Neuron (in vitro differentiated cells): ENCODE data around the gene PDS5B.
"Not testable (repeated sequence)": the region's sequence is repeated elsewhere in the genome, so short reads cannot be mapped to it uniquely, and the experiment has no call there.

Source experiments
- H2AFZ ChIP-seq: one replicate; pipeline ENCODE4 v1.6.1; 2013; ENCODE audit warnings: low read depth, mild to moderate bottlenecking, inconsistent platforms, low read length, moderate library complexity
- H3K27me3 ChIP-seq: one replicate; pipeline ENCODE4 v1.6.1; 2013; ENCODE audit warnings: low read length; ENCODE audit not compliant: insufficient read depth
- H3K36me3 ChIP-seq: one replicate; pipeline ENCODE4 v1.6.1; 2013; ENCODE audit warnings: low read length; ENCODE audit not compliant: insufficient read depth
- H3K4me1 ChIP-seq: one replicate; pipeline ENCODE4 v1.6.1; 2013; ENCODE audit warnings: low read length; ENCODE audit not compliant: insufficient read depth
- H3K4me3 ChIP-seq: 2 replicates; pipeline ENCODE4 v1.5.1; 2013; ENCODE audit warnings: mild to moderate bottlenecking, low read length, moderate library complexity
- H3K9me3 ChIP-seq: one replicate; pipeline ENCODE4 v1.6.1; 2013; ENCODE audit warnings: low read length

The PDS5B gene

DNA sequence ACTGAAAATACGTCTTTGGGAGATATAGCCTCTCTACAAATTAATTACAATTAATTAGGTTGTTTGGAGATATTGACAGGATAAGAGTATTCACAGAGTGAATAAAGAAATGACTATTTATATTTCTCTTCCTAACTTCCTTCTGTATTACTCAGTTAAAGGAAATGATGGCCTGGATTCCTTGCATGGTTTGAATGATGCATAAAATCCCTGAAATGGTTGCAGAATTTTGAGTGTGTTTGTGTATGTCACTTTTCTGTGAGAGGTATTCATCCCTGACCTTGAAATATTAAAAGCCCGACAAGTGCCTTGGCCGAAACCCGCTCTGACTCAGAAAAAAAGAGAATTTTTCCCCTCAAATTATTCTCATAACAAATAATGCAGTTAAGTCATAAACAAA is 90.0 kb downstream of the PDS5B start:
- Histone ChIP-seq H2AFZ (no peak overlapping the region), H3K27me3 (no peaks in the 10 kb centered on the region), H3K4me3 (no peak overlapping the region), H3K36me3 (peaks cover 58% of the 10 kb centered on the region), H3K4me1 (no peaks in the 10 kb centered on the region), H3K9me3 (no peaks in the 10 kb centered on the region)

DNA sequence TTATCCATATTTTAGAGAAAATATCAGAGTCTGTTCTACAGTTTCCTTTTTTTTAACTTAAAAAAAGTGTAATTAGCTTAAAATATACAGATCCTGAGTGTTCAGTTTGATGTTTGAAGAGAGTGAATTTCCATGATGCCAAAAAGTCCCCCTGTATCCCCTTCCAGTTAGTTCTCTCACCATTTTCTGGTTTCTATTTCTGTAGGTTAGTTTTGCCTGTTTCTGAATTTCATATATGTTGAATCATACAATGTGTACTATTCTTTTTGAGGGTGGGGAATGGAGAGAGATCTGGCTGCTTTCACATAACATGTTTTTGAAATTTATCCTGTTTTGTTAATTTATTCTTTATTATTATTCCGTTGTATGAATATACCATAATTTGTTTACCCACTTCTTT is 95.9 kb downstream of the PDS5B start:
- Histone ChIP-seq H3K4me1 (no peaks in the 10 kb centered on the region), H3K9me3 (no peaks in the 10 kb centered on the region), H3K36me3 (peaks cover 46% of the 10 kb centered on the region), H3K27me3 (no peaks in the 10 kb centered on the region), H3K4me3 (no peak overlapping the region), H2AFZ (no peak overlapping the region)

DNA sequence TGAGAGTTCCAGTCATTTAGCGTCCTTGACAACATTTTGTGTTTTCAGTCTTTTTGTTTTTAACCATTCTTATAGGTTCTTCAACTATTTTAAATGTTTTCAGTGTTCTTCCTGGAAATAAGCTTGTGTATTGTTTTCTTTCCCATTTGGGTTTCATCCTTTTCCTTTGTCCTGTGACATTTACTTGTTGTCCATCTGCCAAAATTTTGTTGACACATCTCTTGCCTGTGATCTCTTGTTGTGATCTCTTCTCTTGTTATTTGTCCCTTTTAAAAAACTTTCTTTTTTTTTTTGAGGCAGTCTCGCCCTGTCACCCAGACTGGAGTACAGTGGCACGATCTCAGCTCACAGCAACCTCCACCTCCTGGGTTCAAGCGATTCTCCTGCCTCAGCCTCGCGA is 96.5 kb downstream of the PDS5B start:
- H3K27me3 ChIP-seq, result no peaks in the 10 kb centered on the region
- H3K36me3 ChIP-seq, result peaks cover 43% of the 10 kb centered on the region
- no peaks in the 10 kb centered on the region for H3K9me3 ChIP-seq
- no peaks in the 10 kb centered on the region for H3K4me1 ChIP-seq
- no peak overlapping the region for H2AFZ ChIP-seq
- no peak overlapping the region for H3K4me3 ChIP-seq

DNA sequence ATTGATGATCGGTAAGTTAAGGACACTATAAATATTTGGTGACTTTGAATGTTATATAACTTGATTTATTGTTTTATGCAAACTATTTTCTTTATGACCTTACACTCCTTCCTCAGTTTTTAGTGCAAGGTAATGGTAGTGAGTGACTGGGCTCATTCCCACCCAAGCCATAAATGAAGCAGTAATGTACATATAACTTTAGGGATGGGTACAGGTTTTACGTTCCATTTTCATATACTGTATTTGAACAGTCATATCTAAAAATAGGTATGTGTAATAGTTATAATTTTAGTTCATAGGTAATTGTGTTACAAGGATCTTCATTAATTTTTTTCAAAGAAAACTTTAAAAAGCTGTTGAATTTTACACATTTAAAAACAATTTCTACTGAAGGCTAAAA is 101.0 kb downstream of the PDS5B start:
- Histone ChIP-seq H3K36me3 (peaks cover 32% of the 10 kb centered on the region), H3K4me3 (no peak overlapping the region), H3K27me3 (no peaks in the 10 kb centered on the region), H3K4me1 (no peaks in the 10 kb centered on the region), H2AFZ (no peak overlapping the region), H3K9me3 (no peaks in the 10 kb centered on the region)

DNA sequence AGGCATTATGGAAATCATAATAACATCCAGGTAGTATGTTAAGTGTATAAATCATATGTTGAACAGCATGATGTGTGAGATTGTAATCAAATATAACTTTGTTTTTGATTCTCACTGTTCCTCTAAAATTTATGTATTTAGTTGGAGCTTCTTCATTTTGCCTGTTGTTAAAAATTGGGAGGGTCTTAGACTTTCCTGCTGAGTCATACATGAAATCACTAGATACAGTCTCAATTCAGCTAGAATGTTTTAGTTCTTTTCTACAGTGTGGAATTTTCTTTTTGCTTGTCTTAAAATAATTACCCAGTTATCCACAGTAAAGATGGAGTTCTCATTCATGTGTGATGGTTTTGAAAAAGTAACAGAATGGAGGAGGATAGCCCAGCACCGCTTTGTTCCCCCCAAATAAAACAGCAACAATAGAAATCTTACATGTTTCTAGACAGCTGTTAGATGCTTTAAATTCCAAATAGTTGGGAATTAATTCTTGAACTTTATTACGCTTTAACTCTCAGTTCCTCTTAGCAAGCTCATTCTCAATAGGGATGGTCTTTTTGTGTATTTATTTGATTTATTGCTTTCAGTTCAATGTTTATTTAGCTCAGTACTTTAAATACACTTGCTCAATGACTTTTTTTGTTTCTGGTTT is 109.5 kb downstream of the PDS5B start:
- no peaks in the 10 kb centered on the region for H3K27me3 ChIP-seq
- H3K36me3 ChIP-seq, result peaks cover 20% of the 10 kb centered on the region
- H3K4me1 ChIP-seq, result peaks cover 5% of the 10 kb centered on the region
- H3K9me3 ChIP-seq, result no peaks in the 10 kb centered on the region
- no peak overlapping the region for H3K4me3 ChIP-seq
- no peak overlapping the region for H2AFZ ChIP-seq

- no peaks in the 10 kb centered on the region for H3K4me1 ChIP-seq
- H2AFZ ChIP-seq, result no peak overlapping the region
- peaks cover 3% of the 10 kb centered on the region for H3K9me3 ChIP-seq
- H3K36me3 ChIP-seq, result peaks cover 52% of the 10 kb centered on the region
- no peak overlapping the region for H3K4me3 ChIP-seq
- H3K27me3 ChIP-seq, result no peaks in the 10 kb centered on the region
Observed at GRCh38 chr13:32707471-32707870, 121.2 kb downstream of the PDS5B start.

- no peak overlapping the region for H2AFZ ChIP-seq
- H3K4me3 ChIP-seq, result no peak overlapping the region
- peaks cover 10% of the 10 kb centered on the region for H3K9me3 ChIP-seq
- no peaks in the 10 kb centered on the region for H3K4me1 ChIP-seq
- H3K36me3 ChIP-seq, result peaks cover 37% of the 10 kb centered on the region
- H3K27me3 ChIP-seq, result no peaks in the 10 kb centered on the region
Observed at GRCh38 chr13:32713397-32713796, 127.1 kb downstream of the PDS5B start.

DNA sequence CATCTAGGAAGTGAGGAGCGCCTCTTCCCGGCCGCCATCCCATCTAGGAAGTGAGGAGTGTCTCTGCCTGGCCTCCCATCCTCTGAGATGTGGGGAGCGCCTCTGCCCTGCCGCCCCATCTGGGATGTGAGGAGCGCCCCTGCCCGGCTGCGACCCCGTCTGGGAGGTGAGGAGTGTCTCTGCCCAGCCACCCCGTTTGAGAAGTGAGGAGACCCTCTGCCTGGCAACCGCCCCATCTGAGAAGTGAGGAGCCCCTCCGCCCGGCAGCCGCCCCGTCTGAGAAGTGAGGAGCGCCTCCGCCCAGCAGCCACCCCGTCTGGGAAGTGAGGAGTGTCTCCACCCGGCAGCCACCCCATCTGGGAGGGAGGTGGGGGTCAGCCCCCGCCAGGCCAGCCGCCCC is 129.9 kb downstream of the PDS5B start:
- peaks cover 12% of the 10 kb centered on the region for H3K9me3 ChIP-seq
- not testable (repeated sequence) for H3K4me1 ChIP-seq, H3K27me3 ChIP-seq, H3K4me3 ChIP-seq, H2AFZ ChIP-seq
- peaks cover 35% of the 10 kb centered on the region for H3K36me3 ChIP-seq

DNA sequence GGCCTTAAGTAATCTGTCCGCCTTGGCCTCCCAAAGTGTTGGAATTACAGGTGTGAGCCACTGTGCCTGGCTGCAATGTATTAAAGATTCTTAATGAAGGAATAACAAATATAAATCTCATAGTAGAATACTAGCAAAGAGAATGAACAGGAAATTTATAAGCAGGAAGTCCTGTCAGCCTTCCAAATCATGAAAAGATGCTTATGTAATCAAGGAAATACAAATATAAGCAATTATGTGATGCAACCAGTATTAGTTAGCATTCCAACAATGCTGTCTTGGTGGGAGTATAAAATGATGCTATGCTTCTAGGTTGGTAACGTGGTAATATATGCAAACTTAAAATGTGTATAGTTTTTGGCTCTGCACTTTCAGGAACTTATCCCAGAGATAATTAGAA is 133.8 kb downstream of the PDS5B start:
- Histone ChIP-seq H3K9me3 (peaks cover 11% of the 10 kb centered on the region), H3K36me3 (peaks cover 23% of the 10 kb centered on the region), H3K4me1 (no peaks in the 10 kb centered on the region), H3K4me3 (no peak overlapping the region), H3K27me3 (no peaks in the 10 kb centered on the region), H2AFZ (no peak overlapping the region)

- Histone ChIP-seq H3K36me3 (peaks cover 27% of the 10 kb centered on the region), H3K9me3 (peaks cover 12% of the 10 kb centered on the region)
- not testable (repeated sequence) for H3K27me3 ChIP-seq, H3K4me3 ChIP-seq, H2AFZ ChIP-seq, H3K4me1 ChIP-seq
Observed at GRCh38 chr13:32721131-32722034, 135.1 kb downstream of the PDS5B start.

DNA sequence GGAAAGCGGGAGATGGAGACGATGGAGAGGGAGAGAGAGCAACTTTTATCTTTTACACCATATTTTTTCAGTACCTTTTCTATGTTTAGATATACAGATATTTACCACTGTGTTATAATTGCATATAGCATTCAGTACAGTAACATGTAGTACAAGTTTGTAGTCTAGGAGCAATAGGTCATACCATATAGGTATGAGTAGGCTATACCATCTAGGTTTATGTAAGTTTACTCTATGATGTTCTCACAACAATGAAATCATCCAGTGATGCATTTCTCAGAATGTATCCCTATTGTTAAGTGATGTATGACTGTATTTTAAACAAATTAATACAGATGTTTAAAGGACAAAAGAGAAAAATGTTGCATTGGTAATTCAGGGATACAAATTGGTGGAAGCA is 136.1 kb downstream of the PDS5B start:
- Histone ChIP-seq H3K4me3 (no peak overlapping the region), H3K4me1 (no peaks in the 10 kb centered on the region), H3K27me3 (no peaks in the 10 kb centered on the region), H2AFZ (no peak overlapping the region), H3K9me3 (peaks cover 14% of the 10 kb centered on the region), H3K36me3 (peaks cover 30% of the 10 kb centered on the region)

GRCh38 chr13:32723987-32724386 is 137.7 kb downstream of the PDS5B start:
- Histone ChIP-seq H2AFZ (no peak overlapping the region), H3K36me3 (peaks cover 23% of the 10 kb centered on the region), H3K4me1 (no peaks in the 10 kb centered on the region)

DNA sequence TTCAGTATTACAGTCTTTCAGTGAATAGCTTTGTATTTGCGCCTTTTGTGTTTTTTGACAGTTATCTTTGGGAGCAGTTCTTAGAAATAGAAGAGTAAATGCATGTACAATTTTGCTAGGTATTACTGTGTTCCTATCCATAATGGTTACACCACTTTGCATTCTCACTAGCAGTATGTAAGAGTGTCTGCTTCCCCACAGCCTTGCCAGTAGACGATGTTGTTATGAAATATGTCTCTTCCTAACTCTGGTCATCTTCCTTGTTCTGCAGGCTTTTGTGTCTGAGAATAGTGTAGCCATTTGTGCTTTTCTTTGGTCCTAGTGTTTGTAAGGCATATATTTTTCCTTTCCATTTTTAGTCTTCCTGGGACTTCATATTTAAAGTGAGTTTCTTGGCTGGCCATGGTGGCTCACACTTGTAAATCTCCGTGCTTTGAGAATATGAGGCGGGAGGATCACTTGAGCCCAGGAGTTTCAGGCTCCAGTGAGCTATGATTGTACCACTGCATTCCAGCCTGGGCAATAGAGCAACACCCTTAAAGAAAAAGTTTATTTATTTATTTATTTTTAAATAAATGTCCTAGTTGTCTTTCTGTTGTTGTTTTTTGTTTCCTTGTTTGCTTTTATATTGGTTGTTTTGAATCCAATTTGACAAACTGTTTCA is 140.3 kb downstream of the PDS5B start:
- Histone ChIP-seq H3K4me1 (peaks cover 2% of the 10 kb centered on the region), H3K9me3 (peaks cover 14% of the 10 kb centered on the region)

More at GRCh38 chr13:32723987-32724386, 137.7 kb downstream of the PDS5B start:
- H3K9me3 ChIP-seq, result peaks cover 16% of the 10 kb centered on the region
- no peak overlapping the region for H3K4me3 ChIP-seq
- H3K27me3 ChIP-seq, result no peaks in the 10 kb centered on the region

More for the DNA sequence above, 140.3 kb downstream of the PDS5B start:
- peaks cover 18% of the 10 kb centered on the region for H3K36me3 ChIP-seq
- no peaks in the 10 kb centered on the region for H3K27me3 ChIP-seq
- H2AFZ ChIP-seq, result no peak overlapping the region
- H3K4me3 ChIP-seq, result no peak overlapping the region
